ENCODE data around the gene FAM151A. TPM values are rescaled to one million over a fixed set of nuclear protein-coding genes. Genes with fewer than 3 reads are reported as not detected.

The FAM151A gene
- polyA plus RNA-seq, 3 donors = 23.1 to 38.1 (median 32.5) TPM

DNA sequence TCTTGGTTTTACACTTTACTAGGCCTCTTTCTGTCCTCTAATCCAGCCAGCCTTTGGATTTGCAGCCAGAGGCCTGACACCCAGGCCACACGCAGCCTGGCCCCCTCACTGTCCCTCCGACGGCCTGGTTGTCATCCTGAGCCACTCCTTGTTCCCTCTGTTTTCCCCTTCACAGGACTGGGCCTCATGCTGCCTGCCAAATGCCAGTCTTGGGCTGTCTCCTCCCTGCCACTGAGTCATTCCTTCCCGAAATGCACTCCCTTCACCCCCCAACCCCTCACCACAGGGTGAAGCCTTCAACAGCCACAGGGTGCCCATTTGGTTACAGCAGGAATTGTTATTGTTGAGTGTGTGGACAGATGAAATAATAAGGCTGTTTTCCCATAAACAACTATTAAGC is 54.0 kb downstream of the FAM151A start:
- DNase-seq (ENCODE audit: extremely low read depth in 1 of 11, low read depth in 9 of 11, low spot score in 4 of 11) = no peak

- DNase-seq (ENCODE audit: extremely low read depth in 1 of 11, low read depth in 9 of 11, low spot score in 4 of 11) = no peak
Observed at GRCh38 chr1:54567961-54568360, 55.4 kb downstream of the FAM151A start.

- no peak for DNase-seq (ENCODE audit: extremely low read depth in 1 of 11, low read depth in 9 of 11, low spot score in 4 of 11)
Observed at GRCh38 chr1:54566438-54567141, 56.7 kb downstream of the FAM151A start.

GRCh38 chr1:54565113-54565501 is 58.2 kb downstream of the FAM151A start:
- DNase-seq (ENCODE audit: extremely low read depth in 1 of 11, low read depth in 9 of 11, low spot score in 4 of 11) = no peak

DNA sequence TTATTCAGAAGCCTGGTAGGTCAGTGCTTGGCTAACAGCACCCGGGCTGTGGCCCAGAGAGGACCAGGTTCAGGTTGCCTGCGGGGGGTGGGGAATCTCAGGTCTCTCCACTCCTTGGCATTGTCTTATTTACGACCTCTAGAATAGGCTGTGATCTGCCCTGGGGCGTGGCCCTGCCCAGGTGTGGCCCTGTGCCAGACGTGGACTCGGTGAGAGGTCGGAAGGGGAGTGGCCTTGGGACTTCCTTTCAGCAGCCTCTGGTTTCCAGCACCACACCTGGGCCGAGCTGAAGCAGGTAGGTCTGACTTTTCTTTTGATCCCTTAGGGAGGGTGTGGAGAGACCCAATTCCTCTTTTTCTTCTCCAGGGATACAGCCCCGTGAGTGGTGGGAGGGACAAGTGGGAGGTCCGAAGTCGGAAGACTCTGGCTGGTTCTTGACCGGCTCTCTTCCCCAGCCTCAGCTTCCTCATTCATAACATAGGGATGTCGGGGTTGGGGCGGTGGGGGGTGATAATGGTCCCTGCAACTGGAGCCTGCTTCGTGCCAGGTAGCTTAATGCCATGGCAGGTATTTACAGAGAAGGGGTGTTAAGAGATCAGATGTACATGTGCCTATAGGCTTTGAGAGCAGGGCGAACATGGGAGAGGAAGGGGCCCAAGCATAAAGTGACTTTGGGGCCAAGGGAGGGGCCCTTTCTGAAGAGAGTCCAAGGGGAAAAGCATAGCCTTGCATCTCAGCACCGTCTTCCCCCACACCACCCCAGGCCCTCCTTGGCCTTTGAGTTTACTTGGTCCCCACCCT is 58.8 kb downstream of the FAM151A start:
- DNase-seq (ENCODE audit: extremely low read depth in 1 of 11, low read depth in 9 of 11, low spot score in 4 of 11) = no peak

DNA sequence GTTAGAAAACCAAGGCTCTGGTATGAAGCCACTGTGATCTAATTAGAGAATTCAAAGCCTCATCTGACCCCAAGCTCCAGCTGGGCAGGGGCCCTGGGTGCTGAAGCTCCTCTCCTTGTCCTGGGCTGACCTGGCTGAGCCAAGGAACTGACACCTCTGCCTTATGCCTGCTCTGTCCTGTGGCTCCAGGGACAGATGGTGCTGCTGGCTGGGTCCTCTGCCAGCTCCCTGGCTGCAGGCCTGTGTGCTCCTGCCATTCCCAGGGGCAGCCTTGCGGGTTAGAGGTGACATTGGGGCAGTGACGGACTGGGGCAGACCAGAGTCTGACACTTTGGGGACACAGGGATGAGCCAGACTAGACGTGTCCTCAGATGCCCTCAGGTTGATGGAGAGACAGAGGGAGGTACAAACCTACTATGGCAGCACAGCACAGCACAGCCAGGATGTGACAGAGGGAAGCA is 63.5 kb downstream of the FAM151A start:
- no peak for DNase-seq (ENCODE audit: extremely low read depth in 1 of 11, low read depth in 9 of 11, low spot score in 4 of 11)

Other genes starting within 250 kb of the FAM151A start
- gene SSBP3, start 217.1 kb downstream of the FAM151A start, polyA plus RNA-seq (ENCODE audit: insufficient read length in 3 of 3) = 100 to 1,000 TPM; 119 to 124 (median 120) TPM
- gene ACOT11, start 75.3 kb downstream of the FAM151A start, polyA plus RNA-seq (ENCODE audit: insufficient read length in 3 of 3) = 10 to 100 TPM; 11.5 to 17.2 (median 12.8) TPM
- gene MROH7, start 18.3 kb upstream of the FAM151A start, polyA plus RNA-seq (ENCODE audit: insufficient read length in 3 of 3) = 10 to 100 TPM in 1 of 3 donors, 1 to 10 TPM in 2; 2.4 to 15.3 (median 7.5) TPM
- gene TTC4, start 92.3 kb upstream of the FAM151A start, polyA plus RNA-seq (ENCODE audit: insufficient read length in 3 of 3) = 10 to 100 TPM; 31.8 to 34.1 (median 32.8) TPM
- 10 to 100 TPM in 1 of 3 donors, 1 to 10 TPM in 2; 9.0 to 11.4 (median 9.5) TPM for gene PARS2, start 141.0 kb upstream of the FAM151A start, polyA plus RNA-seq (ENCODE audit: insufficient read length in 3 of 3)
- 1 to 10 TPM; 5.6 to 9.2 (median 6.3) TPM for gene TTC22, start 177.8 kb upstream of the FAM151A start, polyA plus RNA-seq (ENCODE audit: insufficient read length in 3 of 3)

Data from renal cortex interstitium (tissue), 11 donors.